HG03439 (cell line): Measurements from ENCODE around the gene ZNF716.
"Not testable (repeated sequence)": the region's sequence is repeated elsewhere in the genome, so short reads cannot be mapped to it uniquely, and the experiment has no call there.

Source experiments
- ATAC-seq: cut with Tn5 transposase; IDR thresholded peaks from one replicate; pipeline ENCODE4 v1.9.1; 2021; ENCODE audit warnings: mild to moderate bottlenecking, moderate library complexity; ENCODE audit not compliant: unreplicated experiment

The ZNF716 gene

GRCh38 chr7:57449904-57450303, at the start of gene ZNF716:
ZNF716 (plus strand) TSS chr7:57450177; CDS start chr7:57450289, 112 bp downstream.
- ATAC-seq = no peak

GRCh38 chr7:57400531-57401155, 49.3 kb upstream of the ZNF716 start:
- ATAC-seq = no peak

GRCh38 chr7:57403051-57403450, 46.9 kb upstream of the ZNF716 start:
- not testable (repeated sequence) for ATAC-seq

GRCh38 chr7:57403601-57404342, 46.2 kb upstream of the ZNF716 start:
- no peak for ATAC-seq

GRCh38 chr7:57404343-57404966, 45.5 kb upstream of the ZNF716 start:
- no peak for ATAC-seq

GRCh38 chr7:57404967-57405421, 45.0 kb upstream of the ZNF716 start:
- ATAC-seq = no peak

- no peak for ATAC-seq
These were observed 42.9 kb upstream of the ZNF716 start for GRCh38 chr7:57407125-57407524.

- no peak for ATAC-seq
These were observed 37.8 kb upstream of the ZNF716 start for GRCh38 chr7:57412168-57412567.

GRCh38 chr7:57412618-57413017, 37.4 kb upstream of the ZNF716 start:
- ATAC-seq = no peak

GRCh38 chr7:57413529-57414398, 36.2 kb upstream of the ZNF716 start:
- no peak for ATAC-seq

- ATAC-seq = no peak
These were observed 35.6 kb upstream of the ZNF716 start for GRCh38 chr7:57414415-57414814.

GRCh38 chr7:57414852-57415251, 35.1 kb upstream of the ZNF716 start:
- no peak for ATAC-seq

- ATAC-seq = no peak
These were observed 34.7 kb upstream of the ZNF716 start for GRCh38 chr7:57415326-57415725.

- ATAC-seq = no peak
These were observed 34.2 kb upstream of the ZNF716 start for GRCh38 chr7:57415730-57416129.

- ATAC-seq = no peak
These were observed 33.2 kb upstream of the ZNF716 start for GRCh38 chr7:57416601-57417358.

GRCh38 chr7:57417736-57418135, 32.2 kb upstream of the ZNF716 start:
- no peak for ATAC-seq

GRCh38 chr7:57423768-57424167, 26.2 kb upstream of the ZNF716 start:
- ATAC-seq = no peak

GRCh38 chr7:57424515-57425238, 25.3 kb upstream of the ZNF716 start:
- ATAC-seq = no peak

- no peak for ATAC-seq
These were observed 24.6 kb upstream of the ZNF716 start for GRCh38 chr7:57425239-57425944.
